IPS-NIHi7 (cell line): Measurements from ENCODE around the gene PFDN1.

Source experiments
- DNase-seq: peaks from one replicate; pipeline ENCODE4 v3.0.0; 2012; ENCODE audit warnings: mixed read lengths; ENCODE audit errors: extremely low spot score

Gene PFDN1

DNA sequence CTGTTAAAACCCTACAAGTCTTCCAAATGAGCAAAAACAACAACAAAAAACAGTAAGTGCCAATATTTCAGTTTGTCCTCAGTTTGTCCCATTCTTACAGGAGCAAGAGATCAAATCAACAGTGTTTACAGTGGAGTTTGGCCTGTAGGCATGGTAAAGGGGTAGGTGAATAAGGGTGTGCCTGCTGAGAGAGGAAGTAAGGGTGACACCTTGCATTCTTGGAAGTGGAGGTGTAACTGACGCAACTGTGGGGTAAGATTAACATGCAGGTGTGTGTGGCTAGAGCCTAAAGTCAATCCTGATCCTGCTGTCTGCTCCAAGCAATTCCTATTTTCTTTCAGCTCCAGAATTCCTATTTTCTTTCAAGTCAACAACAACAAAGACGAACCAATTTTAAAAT, 43.4 kb downstream of the PFDN1 start:
- peak; percentile 47 for DNase-seq

DNA sequence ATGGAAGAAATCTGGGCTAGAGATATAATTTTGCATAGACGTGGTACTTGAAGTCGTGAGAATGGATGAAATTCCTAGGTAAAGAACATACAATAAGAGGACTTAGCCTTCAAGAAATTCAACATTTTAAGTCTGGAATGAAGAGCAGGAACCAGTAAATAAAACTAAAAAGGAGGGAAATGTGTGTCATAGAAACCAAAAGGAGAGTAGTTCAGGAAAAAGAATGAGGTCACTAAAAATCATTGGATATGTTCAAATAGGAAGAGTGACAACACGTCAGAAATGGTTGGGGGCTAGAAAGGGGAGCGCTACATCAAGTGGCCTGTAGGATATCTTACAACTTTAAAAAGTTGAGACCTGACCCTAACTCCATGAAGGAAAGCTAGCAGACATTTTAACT, 44.0 kb downstream of the PFDN1 start:
- DNase-seq = no peak

DNA sequence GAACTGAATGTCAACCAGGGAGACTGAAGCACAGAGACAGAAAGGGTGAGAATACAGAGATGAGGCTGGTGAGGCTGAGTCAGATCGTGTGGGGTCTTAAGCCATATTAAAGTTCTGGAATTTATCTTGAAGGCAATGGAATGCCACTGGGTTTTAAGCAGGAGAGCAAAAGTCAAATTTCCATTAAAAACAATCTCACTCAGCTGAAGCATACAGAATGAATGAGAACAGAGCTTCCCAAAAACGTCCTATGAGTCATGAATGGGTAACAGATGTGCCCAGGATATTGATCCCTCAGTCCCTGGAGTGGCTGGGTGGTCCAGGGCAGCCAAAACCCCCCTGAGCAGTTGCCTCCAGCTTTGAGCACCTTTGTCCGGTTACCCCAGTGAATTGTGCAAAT, 44.9 kb downstream of the PFDN1 start:
- no peak for DNase-seq

DNA sequence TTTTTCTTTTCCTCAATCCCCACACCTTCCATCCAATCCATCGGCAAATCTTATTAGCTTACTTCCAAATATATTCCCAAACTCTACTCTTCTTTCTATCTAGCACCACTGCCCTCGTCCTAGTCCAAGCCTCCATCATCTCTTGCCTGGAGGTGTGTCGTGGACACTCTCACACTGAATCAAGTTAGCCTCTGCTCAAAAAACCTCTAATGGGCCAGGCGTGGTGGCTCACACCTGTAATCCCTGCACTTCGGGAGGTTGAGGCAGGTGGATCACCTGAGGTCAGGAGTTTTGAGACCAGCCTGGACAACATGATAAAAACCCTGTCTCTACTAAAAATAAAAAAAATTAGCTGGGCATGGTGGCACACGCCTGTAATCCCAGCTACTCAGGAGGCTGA, 46.2 kb downstream of the PFDN1 start:
- no peak for DNase-seq

DNA sequence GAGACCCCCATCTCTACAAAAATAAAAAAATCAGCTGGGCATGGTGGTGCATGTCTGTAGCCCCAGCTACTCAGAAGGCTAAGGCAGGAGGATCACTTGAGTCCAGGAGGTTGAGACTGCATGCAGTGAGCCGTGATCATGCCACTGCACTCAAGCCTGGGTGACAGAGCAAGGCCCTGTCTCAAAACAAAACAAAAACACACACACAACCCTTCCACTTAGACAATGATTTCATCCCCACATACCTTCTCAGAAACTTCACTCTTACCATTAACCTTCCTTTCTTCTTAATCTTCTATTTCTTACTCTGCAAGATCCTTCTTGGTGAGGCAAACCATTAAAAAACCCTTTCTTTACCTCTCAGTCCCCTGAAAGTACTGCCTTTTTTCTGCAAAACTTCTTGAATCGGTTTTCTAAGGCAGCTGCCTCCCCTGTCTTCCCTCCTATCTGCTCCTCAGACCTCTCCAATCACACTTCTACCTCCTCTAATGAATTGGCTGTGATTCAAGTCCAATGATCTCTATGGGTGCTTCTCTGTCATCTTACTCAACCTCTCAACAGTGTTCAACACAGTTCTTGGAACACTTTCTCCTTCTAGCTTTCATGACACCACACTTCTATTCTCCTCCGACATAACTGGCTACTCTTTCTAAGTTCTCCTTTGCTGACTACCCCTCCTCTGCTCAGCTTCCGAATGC, 47.3 kb downstream of the PFDN1 start:
- no peak for DNase-seq

DNA sequence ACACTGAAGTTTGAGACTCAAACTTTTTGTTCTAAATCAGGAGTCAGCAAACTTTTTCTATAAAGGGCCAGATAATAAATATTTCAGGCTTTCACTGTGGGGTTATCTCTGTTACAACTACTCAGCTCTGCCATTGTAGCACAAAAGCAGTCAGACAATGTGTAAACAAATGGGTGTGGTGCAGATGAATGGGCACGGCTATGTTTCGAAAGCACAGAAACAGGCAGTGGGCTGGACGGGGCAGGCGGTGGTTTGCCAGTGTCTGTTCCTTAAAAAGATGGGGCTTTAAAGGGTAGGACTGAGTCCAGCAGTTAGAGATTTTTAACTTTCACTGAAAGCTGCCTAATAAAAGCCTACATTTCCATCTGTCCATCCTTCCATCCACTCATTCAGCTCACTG, 48.9 kb downstream of the PFDN1 start:
- no peak for DNase-seq

DNA sequence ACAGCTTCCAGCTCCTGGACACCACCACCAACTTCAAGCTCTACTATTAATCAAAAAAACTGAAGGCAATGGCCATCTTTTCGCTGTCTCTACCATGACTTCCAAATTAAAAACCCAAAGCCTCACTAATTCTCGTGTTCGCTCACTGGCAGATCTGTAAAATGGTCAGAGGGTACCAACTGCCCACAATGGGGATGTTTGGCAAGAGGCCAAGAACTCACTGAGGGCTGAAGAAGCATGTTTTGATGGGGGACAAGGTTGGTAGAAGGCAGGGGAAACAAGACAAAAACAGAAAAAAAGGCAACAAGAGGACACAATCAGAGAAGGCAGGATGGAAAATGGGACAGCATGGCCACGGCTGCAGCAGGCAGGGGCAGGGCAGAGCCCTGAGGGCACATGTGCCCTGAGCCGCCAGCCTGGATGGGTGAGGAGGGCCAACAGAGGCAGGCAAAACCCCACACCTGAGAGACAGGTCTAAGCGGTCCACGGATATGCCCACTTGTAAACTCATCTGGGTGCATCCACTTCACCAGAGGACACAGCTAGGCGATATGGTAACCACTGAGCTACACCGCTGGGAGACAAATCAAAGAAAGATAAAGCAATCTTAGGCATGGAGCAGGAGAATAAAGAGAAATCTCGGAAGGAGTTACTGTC, 50.3 kb downstream of the PFDN1 start:
- no peak for DNase-seq

DNA sequence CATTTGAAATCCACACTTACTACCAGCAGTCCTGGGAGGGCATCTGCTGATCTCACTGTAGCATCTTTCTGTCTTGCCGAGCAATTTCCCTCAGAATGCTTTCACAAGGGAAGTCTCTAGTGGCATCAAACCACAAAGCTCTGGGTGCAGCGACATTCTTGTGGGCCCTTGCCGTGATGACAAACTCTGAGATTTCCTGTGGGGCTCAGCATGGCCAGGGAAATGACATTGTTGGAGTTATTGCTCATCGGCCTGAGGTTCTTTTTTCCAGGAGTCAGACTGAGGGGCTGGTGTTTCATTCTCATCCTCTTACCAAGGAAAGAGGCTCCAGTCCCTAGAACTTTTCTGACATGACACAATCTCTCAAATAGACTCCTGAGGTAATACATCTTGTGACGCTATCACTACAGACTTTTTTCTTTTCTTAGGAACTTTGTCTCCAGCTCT, 51.4 kb downstream of the PFDN1 start:
- DNase-seq = no peak

DNA sequence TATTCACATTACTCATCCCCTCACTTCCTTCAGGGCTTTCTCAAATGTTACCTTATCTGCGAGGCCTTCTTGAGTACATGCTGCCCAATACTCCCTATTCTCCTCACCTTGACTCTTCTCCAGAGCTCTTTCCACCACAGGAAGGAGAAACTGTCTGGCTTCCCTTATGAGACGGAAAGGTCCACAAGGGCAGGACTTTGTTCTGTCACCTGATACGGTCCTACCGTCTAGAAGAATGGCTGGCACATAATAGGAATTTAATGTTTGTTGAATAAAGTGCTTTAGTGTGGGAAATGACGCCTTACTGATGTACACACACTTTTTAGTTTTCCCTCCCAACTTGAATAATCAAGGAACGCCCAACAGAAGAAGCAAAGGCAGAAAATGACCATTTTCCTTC, 52.5 kb downstream of the PFDN1 start:
- no peak for DNase-seq

DNA sequence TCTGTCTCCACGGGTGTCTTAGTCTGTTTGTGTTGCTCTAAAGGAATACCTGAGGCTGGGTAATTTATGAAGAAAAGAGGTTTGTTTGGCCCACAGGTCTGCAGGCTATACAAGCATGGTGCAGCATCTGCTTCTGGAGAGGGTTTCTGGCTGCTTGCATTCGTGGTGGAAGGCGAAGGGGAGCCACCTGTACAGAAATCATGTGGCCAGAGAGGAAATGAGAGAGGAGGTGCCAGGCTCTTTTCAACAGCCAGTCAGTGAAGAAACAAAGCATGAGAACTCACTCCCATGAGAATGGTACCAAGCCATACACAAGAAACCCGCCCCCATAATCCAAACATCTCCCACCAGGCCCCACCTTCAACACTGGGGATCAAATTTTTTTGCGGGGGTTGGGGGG, 53.4 kb downstream of the PFDN1 start:
- DNase-seq = no peak

DNA sequence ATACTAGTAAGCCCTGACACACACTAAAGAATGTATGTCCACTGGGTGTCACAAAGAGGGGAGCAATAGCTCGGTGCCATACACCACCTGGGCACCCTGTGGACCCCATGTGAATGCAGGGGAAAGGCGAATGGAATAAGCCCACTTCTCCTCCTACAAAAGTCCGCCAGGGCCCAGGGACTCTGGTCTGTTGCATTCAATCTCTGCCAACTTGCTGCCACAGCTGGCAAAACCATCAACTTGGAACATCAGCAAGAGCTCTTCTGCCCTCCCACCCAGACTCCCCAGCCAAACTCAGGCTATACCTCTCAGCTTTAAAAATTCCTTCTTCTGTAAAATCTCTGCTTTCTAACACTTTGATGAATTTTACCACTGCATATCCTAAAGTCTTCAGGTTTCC, 54.5 kb downstream of the PFDN1 start:
- DNase-seq = no peak

DNA sequence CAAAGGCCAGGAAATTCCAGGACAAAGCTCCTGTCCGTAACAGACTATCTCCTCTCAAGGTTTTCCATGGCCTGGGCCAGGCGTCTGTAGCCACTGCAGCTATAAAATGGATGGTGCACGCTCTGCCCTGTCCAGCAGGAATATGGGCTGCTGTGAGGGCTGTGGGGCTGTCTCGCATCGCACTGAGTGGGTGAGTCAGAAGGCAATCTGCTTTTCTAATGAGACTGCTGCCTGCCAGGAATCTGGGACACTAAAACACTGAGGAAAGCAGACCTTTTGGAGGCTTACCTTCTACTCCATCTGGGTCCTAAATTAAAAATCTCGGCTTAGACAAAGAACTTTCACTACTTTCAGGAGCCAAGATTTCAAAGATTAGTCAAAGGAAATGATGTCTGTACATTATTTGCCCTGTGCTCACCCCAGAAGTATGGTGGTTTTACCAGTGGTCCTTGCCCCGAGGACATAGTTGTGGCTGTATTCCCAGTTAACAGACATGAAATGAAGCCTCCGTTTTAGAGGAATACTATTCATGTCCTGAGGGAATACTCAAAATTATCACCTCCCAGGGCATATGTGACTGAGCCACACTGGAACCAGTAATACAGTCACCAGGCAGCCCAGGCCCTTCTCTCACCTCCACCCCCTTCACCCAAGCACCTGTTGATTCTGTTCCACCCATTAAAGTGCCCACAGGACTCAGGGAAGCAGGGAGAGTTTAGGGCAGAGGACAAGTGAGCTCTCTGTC, 56.4 kb downstream of the PFDN1 start:
- no peak for DNase-seq

DNA sequence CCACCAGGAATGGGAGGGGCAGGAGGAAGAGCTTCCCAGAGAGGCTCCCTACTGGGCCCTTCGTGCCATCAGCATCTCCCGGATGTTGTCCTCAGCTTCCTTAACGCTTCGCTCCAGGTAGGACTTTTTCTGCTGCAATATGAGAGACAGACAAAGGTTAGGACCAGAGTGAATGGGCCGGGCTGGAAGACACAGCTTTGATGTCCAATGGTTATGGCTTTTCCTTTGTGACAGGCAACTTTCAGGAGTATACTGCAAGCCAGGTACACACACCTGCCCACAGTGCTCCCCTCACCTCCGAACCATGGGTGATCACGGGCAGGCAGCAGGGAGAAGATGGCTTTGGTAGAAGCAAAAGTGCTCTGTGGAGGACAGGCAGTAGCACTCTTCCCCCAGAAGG, 57.0 kb downstream of the PFDN1 start:
- DNase-seq = no peak

DNA sequence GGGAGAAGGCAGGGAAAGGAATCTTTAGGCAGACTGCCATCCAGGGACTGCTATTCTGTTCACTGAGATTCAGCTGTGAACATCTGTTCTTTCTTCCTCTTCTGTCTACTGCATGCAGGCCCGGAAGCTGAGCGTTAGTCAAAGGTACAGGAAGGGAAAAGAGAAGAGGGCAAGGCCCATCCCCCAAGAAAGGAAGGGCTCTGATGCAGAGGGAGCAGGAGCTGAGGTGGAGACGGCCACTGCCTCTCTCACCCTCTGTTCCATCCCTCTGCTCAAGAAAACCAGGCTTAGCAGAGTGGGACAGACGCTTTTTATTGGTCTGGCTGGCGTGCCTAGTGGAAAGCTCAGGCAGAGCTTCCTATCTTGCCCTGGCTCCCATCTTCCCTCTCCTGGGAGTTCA, 57.6 kb downstream of the PFDN1 start:
- no peak for DNase-seq

DNA sequence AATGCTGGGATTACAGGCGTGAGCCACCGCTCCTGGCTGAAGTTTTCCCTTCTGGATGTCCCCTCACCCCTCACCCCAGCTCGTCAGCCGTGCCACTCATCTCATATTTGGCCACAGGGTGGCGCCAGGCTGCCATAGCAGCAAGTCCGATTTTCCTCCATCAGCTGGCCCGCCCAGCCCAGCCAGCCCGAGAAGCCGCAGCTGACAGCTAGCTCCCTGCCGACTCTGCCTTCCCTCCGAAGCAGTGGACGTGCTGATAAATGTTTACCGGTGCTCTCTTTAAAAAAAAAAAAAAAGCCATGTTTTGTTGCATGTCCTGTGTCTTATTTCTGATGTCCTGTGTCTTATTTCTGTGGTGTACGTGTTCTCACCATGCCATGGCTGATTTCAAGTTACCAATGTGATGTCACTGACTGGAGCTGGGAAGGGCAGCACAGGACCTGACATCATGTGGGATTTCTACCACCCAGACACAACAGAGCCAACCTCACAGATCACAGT, 58.3 kb downstream of the PFDN1 start:
- peak; percentile 86 for DNase-seq

DNA sequence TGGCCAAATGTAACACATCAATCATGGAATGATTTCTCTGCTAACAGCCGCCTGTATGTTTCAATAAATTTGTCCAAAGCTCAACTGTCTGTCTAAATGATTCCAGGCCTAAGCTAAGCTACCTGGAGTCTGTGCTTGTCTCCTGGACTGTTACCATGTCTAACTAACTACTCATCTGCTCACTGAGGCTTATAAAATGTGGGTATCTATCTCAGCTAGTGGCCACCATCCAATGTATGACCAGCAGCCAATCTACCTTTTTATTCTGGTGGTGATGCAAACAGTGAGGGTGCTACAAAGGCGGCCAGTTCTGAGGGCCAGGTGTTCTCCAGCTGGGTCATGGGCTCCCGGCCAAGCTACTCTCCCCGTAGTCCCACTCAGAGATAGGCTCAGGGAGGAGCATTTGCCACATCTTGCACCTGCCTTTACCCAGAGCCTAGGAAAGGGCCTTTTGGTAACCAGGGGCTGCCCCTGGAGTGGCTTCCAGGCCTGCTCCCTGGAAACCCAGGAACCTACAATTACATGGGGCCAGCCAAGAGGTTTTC, 59.1 kb downstream of the PFDN1 start:
- no peak for DNase-seq

DNA sequence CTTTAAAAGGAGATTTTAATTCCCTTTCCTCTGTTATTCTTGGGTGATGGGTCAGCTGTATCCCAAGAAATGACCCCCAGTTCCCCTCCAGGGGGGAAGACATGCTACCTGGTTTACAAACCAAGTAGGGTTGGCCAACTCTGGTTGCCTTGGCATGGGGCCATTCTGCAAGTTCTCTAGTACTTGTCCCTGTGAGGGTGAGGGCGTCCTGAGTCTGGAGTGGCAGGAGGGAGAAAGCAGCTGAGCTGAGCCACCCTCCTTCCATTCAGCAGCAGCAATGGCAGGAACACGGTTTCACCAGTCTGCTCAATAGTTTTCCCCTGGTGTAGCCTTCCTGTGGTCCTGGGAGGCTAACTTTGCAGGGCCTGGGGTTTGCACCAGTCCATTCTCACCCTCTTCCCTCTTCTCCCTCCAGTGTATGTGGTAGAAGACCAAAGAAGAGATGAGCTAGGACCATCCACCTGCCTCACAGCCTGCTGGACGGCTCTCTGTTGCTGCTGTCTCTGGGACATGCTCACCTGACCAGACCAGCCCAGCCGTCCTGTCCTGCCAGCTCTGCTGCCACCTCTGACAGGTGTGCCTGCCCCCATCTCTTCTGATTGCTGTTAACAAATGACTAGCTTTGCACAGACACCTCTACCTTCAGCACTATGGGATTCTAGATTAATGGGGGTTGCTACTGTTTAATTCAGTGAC, 59.9 kb downstream of the PFDN1 start:
- DNase-seq = no peak

DNA sequence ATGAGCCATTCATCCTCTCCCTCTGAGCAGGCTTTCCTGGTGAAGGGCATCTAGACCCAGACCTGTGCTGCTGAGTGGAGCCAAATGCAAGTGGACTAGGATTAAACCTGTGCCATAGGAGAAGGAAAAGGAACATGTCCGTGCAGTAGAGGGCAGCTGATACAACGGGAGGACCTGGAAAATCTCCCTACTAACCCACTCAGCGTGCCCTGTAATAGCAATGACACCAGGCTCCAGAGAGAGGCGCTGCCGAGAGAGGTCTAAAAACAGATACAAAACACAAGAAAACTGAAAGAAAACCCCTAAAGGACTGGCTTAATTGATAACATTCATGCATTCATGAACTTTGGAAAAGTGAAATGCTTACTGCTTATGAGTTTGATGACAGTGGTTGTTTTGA, 60.8 kb downstream of the PFDN1 start:
- no peak for DNase-seq

DNA sequence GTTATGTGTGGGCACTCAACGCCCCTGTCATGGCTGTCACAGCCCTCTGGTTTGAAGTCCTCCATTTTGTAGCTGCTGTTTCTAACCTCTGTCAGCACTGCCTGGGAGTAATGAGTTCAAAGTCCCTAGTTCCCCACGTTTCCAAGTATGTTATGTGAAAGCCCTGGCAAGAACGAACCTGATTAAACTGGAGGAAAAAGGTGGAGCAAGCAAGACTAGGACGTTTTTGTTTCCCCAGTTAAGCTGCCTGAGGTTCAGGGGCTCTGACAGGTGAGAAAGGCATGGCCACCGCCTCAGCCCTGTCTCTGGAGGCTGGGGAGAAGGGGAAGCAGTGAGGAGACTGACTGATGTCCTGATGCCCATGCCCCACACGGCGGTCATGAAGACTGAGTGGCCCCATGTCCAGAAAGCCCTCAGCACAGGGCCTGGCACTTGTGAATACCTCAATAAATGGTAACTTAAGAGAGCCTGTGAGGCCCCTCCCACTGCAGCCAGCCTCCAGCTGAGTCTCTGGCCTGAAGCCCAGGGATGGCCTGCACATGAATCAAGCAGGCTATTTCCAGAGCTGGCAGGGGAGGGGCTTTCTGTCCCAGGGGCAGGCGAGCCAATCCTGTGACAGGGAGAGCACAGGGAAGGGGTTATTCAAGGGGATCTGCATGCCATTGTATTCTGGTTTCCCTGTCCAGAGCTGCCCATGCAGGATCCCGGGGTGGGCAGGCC, 61.8 kb downstream of the PFDN1 start:
- peak; percentile 82 for DNase-seq

DNA sequence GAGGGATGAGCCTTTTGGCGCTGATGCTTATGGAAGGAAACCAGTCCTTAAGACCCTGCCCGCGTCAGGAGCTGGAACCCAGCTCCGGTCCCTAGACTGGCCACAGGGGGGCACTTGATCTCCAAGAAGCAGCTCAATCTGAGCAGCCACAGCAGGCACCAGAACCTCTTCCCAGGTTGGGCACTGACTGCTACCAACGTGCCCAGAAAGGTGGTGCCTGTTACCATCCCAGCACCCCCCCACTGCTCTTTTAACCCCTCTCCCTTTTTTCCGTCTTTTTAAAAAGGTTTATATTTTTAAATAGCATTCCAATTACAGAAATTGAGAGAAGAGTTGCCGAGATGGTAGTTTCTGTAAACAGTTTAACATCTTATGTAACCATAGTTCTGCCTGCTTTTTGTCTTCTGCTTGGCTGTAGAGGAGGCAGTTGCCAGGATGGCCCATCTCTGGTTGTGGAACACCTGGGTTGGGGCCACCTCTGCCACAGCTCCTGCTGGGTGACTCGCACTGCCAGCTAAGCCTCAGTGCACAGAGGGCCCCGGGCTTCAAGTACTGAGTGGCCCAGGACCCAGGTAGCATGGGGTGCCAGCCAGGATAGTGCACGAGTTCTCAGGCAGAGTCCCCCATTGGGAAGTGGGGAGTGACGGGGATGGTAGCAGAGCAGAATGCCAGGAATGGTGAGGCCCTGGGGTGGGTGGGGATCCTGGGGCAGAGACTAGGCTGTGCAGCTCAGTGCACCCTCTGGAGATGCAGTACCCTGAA, 62.8 kb downstream of the PFDN1 start:
- DNase-seq = peak; percentile 87

DNA sequence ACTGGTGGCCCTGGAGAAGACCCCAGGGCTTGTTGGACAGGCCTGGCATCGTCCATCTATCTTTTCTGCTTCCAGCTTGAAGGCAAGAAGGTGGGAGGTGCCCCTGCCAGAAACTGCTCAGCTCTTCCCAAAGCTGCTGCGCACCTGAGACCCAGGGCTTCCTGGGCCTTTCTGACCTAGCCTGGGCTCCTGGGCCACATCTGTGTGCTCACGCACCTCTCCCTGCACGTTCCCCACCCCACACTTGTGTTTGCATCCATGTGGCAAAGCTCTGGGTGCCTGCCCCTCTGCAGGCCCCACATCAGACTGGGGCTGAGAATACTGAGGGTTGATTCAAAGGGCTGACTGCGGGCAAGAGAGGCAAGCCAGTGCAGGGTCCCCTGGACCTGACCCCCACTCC, 63.4 kb downstream of the PFDN1 start:
- DNase-seq = no peak
